Activated CD4-positive, alpha-beta T cell treated with anti-CD3 and anti-CD28 coated beads, Interleukin-2, amount 50 U/mL, for 1 hour (primary cell): Measurements from ENCODE around the gene TANGO6.
"Not testable (repeated sequence)": the region's sequence is repeated elsewhere in the genome, so short reads cannot be mapped to it uniquely, and the experiment has no call there.

Source experiments
- DNase-seq: peaks from one replicate; pipeline ENCODE4 v3.0.0-alpha.2; 2020

The TANGO6 gene

DNA sequence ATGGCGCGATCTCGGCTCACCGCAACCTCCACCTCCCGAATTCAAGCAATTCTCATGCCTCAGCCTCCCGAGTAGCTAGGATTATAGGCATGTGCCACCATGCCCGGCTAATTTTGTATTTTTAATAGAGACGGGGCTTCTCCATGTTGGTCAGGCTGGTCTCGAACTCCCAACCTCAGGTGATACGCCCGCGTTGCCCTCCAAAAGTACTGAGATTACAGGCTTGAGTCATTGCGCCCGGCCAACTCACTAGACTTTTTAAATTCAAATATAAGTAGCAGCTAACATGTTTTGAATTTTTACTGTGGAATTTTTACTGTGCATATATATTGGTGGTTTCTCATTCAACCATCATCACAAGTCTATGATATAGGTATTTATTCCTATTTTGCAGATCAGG, 281.6 kb downstream of the TANGO6 start:
- not testable (repeated sequence) for DNase-seq

DNA sequence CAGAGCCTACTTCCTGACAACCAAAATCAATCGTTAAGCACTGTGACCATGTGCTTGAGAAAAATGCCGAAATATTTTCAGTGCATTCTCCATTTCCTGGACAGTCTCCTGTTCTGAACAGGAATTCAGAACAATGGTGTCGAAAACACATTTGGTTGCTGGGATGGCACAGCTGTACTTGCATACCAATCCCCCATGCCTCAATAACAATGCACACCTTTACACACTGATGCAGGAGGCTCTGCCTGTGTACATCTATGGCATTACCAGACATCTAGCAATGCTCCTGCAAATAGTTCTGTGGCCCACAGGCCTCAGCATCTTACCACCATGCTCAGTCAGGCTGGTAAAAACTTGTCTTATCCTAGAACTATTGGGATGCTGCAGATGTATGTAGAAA, 282.9 kb downstream of the TANGO6 start:
- no peak for DNase-seq

DNA sequence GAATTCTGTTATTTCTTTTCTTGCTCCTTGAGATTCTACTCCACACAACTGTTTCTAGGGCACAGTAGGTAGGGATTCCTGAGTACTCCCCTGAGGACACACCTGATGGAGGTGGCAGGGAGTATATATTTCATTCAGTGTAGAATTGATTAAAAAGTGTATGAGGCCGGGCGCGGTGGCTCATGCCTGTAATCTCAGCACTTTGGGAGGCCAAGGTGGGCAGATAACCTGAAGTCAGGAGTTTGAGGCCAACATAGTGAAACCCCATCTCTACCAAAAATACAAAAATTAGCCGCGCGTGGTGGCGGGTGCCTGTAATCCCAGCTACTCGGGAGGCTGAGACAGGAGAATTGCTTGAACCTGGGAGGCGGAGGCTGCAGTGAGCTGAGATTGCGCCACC, 283.5 kb downstream of the TANGO6 start:
- not testable (repeated sequence) for DNase-seq

DNA sequence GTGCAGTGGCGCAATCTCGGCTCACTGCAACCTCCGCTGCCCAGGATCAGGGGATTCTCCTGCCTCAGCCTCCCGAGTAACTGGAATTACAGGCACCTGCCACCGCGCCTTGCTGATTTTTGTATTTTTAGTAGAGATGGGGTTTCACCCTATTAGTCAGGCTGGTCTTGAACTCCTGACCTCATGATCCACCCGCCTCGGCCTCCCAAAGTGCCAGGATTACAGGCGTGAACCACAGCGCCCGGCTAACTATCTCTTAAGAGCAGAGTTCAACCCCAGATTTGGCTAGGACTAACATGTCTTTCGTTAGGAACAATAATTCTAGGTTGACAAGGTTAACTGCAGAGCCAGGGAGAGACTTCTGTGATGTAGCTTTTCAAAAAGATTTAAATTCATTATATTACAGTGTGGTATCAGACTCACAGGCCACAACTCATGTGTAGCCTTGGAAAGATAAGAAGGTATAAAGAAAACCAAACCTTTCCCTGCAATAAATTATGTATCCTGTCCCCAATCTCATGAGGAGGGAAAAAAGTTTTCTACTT, 284.7 kb downstream of the TANGO6 start:
- DNase-seq: no peak

DNA sequence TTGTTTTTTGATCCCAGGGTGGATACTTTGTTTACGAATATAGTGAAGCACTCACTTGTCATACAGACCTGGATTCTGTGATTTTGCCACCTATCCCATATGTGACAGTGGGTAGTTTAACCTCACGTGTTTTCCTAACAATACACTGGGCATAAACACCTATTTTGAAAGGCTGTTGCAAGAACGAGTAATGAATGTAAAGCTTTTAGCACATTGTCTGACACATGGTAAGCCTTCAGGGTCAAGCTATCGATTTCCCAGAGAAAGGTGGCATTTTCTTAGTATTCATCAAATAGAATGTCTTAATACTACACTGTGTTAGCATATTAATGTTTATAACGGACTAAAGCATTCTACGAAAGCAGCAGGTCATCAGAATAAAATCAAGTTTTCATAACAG, 287.1 kb downstream of the TANGO6 start:
- no peak for DNase-seq

DNA sequence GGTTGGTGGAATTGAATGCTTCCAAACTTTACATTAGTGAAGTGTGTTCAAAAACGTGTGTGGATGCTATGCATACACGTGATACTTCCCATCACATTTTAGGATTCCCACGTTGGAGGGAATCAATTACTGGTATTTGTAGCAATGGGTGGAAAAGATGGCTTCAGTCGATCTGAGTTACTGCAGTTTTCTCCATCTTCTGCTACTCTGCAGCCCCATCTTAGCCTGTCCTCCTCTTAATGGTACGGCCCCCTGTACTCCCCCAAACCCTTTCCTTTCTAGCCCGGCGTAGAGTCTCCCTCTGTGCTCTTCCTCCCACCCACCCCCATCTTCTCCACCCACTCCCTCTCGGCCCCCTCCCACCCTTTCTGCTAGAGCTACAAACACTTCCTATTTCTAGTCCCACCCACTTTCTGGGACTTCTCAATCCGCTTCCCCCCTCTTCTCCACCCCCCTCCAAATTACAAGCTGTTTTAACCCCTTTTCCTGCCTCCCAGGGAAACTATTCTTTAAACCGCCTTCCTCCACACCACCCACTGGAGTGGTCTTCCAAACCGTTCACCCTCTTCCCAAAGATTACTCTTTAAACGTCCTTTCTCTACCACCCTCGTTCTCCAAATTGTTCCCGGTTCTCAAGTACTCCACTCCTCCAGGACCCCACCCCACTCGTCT, 288.0 kb downstream of the TANGO6 start:
- no peak for DNase-seq

DNA sequence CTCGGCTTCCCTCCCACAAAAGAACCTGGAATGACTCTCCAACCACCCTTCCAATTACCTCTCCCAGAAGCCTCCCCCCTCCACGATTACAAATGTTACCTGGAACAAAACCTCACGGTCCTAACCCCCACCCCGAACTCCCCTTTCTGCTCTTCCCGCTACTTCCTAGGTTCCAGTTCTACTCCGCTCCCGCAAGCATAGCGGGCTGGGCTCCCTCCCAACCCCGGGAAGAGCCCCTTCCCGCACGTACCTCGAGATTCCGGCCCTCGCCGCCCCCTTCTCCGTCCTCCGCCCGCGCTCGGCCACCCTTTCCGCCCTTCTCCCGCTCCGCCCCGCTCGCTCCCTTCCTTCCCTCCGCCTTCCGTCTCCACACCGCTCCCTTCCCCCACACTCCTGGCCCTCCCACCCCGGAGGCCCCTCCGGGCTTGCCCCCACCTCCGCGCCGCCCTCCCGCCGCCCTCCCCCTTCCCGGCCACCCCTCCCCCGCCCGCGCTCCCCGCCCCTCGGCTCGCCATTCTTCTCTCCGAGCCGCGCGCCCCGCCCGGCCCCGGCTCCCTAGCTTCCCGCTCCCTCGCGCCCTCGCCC, 288.6 kb downstream of the TANGO6 start:
- peak; percentile 62 for DNase-seq

DNA sequence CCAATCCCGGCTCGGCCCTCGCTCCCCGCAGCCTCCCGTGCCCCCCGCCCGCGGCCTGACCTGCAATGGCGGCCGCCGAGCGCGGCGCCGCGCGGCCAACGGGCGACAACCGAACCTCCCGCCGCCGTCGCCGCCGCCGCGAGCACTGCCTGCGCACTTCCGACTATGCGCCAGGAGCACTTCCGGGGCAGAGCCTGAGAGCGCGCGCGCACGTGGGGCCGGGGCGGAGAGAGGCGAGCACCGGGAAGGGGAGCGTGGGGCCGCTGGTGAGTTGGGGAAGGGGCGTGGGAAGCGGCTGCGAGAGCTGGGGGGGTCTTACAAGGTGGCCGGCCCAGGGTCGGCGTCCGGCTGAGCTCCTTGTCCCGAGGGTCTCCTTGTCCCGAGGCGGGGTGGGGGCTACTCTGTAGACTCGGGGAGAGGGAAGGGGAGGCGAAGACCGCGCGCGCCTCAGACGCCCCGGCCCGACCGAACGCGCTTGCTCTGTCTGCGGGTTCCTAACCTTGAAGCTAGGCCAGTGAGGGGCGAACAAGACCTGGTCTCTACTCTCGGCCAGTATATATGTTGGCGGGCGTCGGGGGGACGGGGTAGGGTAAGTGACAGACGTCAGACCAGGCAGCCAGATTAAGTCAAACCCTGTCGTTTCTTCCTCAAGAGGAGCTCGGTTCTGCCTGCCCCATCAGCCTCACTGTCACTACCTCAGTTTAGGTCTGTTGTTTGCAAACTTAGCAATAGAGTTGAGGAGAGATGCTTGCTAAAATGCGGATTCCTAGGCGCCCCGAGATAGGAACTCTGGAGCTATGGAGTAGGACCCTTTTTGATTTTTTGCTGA, 289.3 kb downstream of the TANGO6 start, which contains the start of the genes CHTF8 and UTP4:
TSS of gene CHTF8 (minus strand) at position 165 of the 829 bp plus-strand sequence. CDS start 11,130 bp downstream, outside the sequence.
TSS of gene UTP4 (plus strand) at position 226 of the 829 bp plus-strand sequence. CDS start 811 bp downstream, outside the sequence.
- peak; percentile 83 for DNase-seq

DNA sequence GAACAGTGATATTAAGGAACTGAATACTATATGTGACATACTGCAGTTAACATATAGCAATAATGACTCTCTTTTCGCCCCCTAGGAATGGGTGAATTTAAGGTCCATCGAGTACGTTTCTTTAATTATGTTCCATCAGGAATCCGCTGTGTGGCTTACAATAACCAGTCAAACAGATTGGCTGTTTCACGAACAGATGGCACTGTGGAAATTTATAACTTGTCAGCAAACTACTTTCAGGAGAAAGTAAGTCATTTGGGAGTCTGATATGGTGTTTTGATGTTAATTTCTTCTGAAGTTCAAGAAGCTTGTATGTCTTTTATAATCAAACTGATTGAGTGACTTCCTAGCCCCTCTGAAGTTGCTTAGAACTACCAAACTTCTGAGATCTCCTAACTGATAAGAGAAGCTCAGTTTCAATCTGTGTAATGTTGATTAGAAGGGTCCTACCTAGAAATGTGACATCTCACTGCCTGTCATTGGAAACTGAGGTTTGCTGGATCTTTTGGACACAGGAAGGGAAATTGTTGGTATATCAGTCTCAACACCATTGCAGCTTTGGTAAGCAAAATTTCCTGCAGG, 290.1 kb downstream of the TANGO6 start:
- no peak for DNase-seq
